Fibroblast of mammary gland (primary cell): ENCODE data around the gene PDE8A.
A peak's percentile ranks its signal among the peaks of the same experiment; 100 is the strongest.

ENCODE experiments used
- DNase-seq: peaks from one replicate; pipeline ENCODE4 v3.0.0-alpha.2; 2010; ENCODE audit warnings: low read depth
- H3K4me3 ChIP-seq: 2 replicates; pipeline ENCODE4 v1.5.1; 2011; ENCODE audit warnings: low read depth, mild to moderate bottlenecking, low read length, moderate library complexity; ENCODE audit not compliant: control insufficient read depth
- TF ChIP-seq, protein P1 (sequence below): conservative IDR thresholded peaks from 2 replicates; pipeline ENCODE4 v1.5.1; 2011; ENCODE audit warnings: low read depth, low read length, inconsistent platforms; ENCODE audit not compliant: control insufficient read depth, insufficient read depth

Gene PDE8A

DNA sequence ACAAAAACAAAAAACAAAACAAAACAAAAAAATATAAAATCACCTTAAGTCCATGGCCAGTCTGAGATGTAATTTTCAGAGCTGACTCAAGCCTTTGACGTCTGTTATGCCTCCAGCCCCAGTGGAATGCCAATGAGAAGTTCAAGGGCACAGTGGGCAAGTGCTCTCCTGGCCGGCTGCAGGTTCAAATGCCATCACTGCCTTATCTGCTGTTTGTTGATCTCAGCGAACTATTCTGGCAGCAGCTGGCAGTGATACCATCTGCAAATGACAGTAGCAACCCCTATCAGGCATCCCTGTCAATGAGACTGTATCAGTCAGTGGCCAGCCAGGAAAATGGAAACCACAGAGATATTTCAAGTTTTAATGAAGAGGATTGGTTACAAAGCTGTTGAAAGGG, 10.8 kb upstream of the PDE8A start:
- no peak overlapping the region for H3K4me3 ChIP-seq
- TF ChIP-seq, protein P1, sequence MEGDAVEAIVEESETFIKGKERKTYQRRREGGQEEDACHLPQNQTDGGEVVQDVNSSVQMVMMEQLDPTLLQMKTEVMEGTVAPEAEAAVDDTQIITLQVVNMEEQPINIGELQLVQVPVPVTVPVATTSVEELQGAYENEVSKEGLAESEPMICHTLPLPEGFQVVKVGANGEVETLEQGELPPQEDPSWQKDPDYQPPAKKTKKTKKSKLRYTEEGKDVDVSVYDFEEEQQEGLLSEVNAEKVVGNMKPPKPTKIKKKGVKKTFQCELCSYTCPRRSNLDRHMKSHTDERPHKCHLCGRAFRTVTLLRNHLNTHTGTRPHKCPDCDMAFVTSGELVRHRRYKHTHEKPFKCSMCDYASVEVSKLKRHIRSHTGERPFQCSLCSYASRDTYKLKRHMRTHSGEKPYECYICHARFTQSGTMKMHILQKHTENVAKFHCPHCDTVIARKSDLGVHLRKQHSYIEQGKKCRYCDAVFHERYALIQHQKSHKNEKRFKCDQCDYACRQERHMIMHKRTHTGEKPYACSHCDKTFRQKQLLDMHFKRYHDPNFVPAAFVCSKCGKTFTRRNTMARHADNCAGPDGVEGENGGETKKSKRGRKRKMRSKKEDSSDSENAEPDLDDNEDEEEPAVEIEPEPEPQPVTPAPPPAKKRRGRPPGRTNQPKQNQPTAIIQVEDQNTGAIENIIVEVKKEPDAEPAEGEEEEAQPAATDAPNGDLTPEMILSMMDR: no peak
- DNase-seq: no peak

DNA sequence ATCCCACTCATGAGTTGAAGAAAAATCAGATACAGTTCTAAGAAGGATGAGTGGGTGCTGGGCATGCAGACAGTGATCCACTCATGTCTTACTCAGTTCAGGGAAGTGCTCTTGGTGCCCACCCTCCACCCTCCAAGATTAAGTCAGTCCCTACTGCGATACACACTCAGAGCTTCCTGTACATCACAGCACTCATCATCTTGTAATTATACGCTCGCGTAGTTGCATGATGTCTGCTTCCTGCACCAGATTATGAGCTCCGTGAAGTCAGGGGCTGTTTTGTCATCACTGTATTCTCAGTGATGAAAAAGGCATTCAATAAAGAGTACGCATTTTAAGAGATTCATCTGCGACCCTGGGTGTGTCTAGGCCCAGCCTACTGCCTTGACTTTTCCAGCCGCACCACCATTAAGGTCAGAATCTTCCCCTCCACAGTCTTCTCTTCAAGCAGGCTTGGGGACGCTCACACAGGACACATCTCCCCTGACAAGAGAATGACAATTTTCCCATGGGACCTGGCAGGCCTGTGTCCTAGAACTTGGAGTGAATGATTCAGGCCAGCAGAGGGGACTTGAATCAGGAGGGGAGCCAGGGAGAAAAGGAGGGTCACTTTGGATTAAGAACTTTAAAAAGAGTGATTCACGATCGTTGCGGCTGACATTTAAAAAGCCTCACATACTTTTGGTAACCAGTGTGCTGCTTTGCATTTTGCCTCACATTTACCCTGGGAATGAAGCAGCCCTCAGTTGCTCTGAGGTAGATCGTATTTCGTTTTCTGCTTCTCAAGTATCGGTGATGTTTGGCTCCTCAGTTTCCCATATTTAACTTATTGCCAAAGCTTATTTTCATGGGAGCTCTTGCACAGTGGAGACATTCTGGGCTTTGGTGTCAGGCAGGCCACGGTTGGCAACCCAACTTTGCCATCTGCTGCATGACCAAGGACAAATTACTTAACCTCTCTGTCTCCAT, 7.9 kb upstream of the PDE8A start:
- TF ChIP-seq, protein P1: no peak
- no peak overlapping the region for H3K4me3 ChIP-seq
- no peak for DNase-seq

DNA sequence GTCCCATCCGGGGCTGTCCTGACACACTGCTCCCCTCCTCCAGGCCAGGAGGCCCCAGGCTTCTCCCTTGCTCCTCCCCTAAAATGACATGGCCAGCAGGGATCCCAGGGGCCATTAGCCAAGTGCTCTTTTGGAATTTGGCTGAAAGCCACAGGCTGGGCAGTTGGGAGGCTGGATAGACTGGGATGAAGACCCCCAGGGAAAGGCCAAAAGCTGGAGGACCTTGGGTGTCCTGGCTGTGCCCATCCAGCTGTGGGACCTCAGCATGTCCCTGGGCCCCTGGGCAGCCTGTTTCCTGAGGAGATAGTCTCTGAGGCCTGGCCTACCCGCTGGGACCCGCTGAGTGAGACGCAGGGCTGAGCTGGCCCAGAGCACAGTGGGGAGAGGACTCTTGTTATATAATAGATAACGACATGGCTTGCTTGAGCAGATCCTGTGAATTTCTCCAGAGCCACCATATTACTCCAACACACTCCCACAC, 5.7 kb upstream of the PDE8A start:
- TF ChIP-seq, protein P1: no peak
- no peak overlapping the region for H3K4me3 ChIP-seq
- DNase-seq: no peak

DNA sequence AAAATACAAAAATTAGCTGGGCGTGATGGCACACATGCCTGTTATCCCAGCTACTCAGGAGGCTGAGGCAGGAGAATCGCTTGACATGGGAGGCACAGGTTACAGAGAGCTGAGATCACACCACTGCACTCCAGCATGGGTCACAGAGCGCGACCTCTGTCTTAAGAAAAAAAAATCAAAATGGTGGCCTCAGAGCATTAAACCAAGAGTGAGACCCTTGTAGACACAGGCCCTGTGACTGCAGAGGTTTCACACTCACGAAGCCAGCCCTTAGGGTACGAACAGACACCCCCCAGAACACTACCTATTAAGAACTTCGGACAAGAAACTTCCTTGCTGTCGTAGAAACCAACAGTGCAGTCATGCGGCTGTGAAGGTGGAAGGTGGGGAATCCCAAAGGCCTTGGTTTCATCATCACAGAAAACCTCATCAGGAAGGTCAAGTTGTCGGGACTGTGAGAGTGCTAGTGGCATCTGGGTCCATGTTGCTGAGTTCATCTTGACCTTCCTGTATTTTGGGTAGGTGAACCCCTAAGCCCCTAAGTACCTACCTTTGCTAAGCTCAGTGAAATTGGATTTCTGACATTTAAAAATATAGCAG, 4.8 kb upstream of the PDE8A start:
- TF ChIP-seq, protein P1: no peak
- H3K4me3 ChIP-seq: no peak overlapping the region
- DNase-seq: no peak

DNA sequence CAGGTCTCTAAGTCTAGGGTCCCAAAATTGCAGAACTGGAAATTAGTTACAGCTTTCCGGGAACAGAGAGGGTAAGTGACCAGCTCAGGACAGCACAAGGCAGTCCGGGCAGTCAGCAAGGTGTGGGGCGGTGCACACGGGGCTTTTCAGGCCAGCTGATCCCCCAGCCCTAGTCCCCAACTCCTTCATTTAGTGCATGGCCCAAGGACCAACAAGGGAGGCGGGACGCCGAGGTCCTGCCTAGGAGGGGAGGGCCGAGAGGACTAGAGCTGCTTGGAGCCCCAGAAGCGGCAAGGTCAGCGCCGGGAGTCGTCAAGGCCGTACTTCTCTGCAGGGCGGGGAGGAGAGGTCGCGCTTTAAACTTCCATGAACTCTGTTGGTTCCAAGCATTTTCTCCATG, 2.0 kb upstream of the PDE8A start:
- H3K4me3 ChIP-seq: no peak overlapping the region
- DNase-seq: no peak
- TF ChIP-seq, protein P1: no peak

DNA sequence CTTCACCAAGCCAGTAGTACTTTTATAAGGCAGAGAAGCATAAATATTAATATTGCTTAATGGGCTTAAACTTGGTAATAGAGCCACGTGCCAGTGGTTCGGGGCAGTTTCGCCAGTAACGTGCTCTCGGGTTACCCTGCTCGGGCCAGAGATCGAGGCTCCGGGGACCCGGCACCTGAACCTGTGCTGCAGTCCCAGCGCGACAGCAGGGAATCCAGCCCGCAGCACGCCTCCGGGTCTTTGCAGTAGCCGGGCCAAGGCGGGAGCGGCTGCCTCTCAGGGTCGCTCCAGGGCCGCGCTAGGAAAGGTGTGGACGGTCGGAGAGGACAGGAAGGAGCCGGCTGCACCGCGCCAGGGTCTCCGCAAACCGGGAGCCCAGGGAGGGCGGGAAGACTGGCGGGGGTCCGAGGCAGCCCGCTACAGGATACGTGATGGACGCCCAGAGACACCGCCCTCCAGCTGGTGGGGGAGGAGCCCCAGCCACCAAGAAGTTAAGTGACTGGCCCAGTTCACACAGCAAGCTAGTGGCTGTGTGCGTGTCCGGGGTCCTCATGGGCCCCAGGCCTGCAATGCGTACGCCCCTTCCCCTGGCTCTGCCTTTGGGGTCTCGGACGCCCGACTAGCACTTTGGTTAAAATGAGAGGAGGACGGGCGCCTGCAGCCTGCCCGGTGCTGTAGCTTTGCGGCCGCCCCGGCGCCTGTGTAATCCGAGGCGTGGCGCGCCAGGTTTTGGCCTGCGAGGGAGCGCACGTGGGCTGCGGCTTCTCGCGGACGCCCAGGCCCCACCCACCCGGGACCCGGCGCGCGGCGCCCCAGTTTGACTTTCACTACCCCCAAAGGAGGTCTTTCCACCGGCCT, 1.2 kb upstream of the PDE8A start:
- H3K4me3 ChIP-seq: peak overlapping the region; percentile 80
- peak; percentile 72 for DNase-seq
- TF ChIP-seq, protein P1: no peak
